HG03045 (cell line): ENCODE measurements around the gene PITX1.

ENCODE experiments used
- ATAC-seq: cut with Tn5 transposase; IDR thresholded peaks from one replicate; pipeline ENCODE4 v1.9.1; 2021; ENCODE audit warnings: mild to moderate bottlenecking, moderate library complexity; ENCODE audit not compliant: unreplicated experiment

Gene PITX1

DNA sequence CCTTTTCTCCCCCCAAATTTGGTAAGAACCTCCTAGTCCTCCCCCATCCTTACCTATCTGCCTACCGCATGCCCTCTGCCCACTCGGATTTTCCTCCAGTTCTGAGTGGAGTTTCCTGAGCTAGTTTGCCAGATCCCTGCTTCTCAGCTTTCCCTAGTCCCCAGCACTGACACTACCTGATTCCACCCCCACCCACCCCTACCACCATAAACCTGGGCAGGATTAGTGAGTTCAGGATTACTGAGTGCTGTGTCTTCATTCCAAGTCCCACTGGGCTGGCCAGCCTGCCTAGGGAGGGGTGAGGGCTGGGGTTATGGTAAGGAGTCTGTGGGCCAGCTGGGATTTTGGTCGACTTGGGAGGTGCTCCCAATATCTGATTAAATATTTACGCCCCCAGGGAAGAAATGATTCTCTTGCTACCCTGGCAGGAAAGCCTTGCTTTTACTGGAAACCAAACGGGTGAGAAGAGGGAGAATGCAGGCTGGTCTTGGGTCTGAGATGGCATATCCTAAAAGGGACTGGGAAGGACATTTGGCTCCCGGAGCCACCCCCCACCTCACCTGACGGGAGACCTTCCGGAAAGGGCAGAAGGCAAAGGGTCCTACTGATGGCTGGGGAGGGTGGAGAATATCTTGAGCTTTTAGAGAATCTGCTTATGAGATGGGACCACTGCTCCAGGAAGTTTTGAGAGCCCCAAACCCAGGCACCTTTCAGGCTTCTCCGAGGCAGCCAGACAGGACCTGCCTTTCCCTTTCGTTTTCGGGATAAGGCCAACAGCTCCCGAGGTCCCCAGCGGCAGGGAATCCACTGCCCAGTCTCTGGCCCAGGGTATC lies 3.7 kb downstream of the PITX1 start:
- ATAC-seq = no peak

DNA sequence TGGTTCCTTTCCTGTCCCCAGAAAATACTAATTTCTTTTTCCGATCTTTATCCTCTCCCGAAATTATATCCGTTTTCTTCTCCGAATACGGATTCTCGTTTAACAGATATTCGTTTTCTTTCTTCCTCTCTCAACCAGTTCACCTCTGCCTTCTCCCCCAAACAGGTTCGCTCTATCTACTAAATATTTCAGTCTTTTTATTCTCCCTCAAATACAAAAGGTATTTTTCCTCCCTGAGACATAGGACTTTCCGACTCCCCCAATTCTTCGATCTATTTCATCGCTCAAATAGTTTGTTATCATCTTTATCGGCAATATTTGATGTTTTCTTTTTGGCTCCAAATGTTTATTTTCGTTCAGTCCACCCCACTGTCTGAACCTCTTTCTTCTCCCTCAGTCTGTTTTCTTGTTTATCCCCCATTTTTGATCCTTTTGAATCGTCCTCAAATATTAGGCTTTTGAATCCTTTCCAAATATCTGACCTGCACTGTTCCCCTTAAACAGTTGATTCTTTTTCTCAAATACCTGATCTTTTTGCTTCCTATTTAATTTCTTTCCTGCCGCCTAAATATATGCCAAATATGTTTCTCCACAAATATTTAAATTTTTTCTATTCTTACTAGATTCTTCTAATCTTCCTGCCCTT lies 4.4 kb downstream of the PITX1 start:
- ATAC-seq = no peak

DNA sequence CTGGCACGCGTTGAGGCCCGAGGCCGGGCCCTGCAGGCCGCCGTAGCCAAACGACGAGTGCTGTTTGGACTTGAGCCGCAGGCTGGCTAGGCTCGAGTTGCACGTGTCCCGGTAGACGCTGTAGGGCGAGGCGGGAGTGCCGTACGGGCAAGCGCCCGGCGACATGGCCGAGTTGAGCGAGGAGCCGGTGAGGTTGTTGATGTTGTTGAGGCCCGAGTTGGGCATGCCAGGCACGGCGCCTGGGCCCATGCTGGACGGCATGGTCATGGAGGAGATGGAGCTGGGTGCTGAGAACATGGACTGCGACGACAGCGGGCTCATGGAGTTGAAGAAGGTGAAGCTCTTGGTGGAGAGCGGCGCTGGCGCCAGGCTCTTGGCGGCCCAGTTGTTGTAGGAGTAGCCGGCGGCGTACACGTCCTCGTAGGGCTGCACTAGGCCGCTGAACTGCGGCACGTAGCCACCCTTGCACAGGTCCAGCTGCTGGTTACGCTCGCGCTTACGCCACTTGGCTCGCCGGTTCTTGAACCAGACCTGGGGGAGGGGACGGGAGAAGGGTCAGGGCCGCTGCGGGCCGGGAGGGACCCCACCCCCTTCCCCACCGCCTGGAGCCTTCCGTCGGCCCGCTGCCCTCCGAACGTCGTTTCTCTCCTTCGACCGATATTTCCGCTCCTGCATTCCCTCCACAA lies 5.1 kb downstream of the PITX1 start:
- no peak for ATAC-seq

DNA sequence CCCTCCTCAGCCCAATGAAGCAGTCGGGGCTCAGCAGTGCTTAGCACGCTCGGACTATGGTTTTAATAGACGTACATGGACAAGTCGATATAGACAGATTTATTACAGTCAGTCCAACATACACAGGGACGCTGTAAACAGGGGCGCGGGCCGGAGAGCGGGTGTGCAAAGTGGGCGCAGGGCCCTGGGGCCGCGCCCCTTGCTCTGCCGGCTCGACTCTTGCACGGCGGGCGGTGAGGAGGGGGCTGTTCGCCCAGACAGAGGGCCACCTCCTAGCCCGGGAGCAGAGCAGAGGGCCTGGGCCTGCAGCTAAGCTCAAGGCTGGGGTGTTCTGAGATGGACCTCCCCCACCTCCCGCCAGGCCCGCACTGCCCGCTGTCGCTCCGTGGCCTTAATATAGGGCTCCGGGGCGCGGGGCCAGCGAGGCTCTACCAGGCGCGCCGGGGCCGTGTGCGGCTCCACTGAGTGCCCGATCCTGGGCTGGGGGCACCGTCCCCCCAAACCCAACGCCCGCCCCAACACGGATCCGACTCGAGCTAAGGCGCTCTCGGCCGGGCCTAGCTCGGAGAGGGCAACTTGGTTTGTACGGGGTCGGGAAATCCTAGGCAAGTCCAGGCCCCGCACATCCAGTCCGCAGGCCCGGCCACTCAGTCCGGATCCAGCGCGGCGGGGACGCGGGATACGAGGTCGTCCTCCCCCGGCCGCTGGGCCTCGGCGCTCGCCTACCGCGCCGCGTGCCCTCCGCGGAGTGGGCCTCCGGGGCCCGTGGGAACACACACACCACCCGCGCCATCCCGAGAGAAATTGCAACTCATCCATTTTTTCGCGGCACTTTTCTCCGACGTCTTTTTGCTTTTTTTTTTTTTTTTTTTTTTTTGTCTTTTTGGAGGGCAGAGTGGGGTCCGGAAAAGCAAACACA lies 6.1 kb downstream of the PITX1 start:
- ATAC-seq = no peak

DNA sequence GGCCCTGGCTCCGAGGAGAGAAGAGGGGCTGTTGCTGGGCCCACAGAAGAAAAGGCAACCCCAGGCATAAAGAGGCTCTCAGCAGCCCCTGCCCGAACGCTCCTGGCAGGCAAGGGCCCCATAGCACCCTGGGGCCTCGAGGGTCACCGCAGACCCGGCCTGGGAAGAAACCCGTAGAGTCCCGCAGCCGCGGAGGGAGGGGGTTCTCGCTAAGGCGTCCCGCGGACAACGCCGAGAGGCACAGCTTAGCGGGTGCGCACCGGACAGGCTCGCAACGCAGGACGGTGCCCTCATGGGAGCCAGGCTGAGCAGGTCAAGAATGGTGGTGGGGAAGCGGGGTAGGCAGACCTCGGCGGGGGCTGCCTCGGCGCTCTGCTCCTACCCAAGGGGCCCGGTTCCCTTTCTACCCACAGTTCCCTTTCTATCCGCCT lies 6.7 kb downstream of the PITX1 start:
- ATAC-seq = no peak

DNA sequence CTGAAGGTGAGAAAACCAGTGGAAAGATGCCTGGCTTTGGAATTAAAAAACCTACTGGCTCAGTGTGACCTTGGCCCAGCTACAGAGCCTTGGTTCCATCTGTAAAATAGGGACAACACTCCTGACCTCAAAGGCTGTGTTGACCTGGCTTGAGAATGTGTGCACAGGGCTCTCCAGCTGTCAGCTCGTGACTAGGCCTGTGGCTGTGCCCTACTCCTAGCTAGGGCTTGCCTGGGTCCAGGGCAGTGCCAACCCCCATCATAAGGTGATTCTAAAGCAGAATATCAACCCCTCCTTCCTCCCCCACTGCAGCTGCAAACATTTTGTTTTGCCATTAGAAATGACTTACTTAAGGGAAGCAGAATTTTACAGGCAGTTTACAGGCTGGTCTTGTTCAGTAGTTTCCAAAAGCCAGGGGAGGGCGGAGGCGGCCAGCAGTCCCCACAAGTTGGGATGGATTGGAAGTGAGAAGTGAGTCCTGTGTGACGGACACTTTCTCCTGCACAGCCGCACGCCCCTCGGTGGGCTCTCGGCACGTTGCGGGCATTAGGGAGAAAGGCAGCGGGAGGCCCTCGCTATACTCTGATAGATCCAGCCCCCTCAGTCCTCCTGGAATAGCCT lies 7.3 kb downstream of the PITX1 start:
- no peak for ATAC-seq

DNA sequence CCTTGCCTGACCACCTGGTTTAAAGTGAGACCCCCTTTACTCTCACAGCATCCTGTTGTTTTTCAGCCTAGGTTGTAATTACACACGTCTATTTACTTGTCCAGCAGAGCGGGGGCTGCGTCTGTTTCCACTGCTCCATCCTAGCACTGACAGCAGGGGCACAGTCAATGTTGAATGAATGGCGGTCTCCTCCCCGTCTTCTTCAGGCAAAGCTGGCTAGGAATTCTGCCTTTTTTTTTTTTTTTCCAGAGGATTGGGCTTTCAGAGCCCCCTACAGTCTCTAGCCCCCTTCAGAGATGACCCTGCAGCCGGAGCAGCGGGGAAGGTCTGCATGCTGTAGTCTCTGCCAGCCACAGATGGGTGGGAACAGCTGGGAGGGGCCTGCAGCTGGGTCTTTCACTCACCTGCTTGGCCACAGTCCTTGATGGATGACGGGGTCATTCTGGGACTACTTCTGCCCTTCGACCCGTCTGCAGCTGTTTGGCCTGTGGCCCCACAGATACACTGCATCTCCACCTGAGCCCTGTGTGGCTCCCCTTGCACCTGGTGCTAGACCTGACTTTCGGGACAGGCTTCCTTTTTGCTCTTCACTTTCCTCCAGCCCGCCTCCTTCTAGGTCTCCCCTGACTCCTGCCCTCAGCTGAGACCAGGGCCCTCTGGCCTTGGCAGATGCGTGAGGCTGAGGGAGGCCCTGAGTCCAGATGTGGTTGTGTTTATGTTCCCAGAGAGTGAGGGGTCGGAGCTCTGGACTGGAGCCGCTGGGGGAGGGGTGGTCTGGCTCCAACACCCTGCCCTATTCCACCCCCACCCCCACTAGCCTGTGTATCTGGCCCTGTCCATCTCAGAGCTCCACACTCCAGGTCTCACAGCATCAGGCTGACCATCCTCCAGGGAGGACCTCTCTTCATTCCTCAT lies 8.0 kb downstream of the PITX1 start:
- ATAC-seq = no peak

DNA sequence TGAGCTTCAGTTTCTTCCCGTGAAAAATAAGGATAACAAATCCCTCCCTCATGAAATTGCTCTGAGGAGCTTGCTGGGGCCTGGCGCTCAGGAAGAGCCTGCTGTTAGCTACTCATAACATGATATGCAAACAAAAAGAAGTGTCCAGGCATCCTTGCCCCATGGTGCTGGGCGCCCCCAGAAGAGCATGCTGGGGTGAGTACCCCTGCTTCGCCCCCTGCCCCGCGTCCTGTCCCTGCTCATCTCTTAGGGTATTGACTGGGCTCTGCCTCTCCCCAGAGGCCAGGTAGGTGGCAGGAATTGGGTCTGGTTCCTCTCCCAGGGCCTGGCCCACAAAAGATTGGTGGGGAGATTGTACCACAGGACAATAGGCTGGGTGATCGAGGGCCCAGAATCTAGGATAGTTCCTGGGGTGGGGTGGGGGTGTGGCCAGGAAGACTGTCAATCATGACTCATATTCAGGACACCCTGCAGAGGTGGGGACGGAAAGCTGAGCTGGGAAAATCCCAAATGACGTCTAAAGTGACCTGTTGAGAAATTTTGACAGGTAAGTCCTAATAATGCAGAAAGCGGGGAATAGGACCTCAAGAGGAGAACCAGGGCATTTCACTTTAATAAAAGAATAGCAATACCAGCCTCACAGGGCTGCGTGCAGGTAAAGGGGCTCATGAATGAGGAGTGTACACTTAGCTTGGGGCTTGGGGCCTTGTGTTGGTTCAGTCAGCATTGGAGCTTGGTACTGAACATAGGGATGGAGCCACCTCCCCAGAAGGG lies 8.9 kb downstream of the PITX1 start:
- ATAC-seq = no peak

DNA sequence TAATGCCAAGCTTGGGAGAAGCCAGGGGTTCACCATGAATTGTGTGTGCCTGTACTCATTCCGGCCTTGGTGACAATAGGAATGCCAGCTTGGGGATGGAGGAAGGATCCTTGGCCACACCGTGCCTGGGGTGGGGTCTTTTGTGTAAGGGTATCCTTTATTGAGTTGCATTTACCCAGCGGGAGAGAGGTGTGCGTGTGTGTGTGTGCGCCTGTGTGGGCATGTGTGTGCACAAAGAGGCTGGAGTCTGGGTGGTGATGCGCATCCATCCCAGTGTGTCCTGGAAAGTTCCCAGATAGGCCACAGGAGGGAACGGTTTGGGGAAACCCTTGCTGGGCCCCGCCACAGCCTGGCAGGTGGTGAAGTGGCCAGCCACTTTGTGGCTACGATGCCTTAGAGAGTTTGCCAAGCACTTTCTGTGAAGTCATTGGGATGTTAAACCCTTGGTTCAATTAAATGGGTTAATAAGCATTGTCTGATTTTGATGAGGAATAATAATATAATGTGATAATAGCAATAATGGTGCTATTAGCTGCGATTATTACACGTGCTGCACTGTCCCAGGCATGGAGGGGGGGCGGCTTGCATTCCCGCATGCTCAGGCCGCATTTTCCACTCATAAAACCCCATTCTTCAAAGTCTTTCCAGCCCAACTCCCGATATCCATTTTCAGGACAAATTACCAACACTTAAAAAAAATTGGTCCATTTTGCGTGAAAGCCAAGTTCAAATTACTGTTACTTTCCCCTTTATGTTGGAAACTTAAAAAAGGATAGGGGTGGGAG lies 13.7 kb downstream of the PITX1 start:
- no peak for ATAC-seq

DNA sequence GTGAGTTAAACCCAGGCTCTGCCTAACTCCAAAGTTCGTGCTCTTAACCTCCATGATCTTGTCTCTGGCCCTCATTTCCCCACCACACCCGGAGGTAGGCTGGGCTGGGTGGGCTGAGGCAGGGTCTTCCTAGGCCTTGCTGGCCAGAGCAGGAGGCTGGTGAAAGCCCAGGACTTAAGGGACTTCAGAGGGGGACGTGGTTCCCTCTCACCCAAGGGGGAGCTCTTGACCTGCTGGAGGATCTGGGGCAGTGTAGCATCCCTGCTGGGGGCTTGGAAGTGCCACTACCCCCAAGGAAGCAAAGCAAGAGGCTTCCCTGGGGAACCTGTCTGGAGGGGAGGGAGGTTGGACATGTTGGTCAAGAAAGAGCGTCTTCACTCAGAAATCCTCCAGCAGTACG lies 14.7 kb downstream of the PITX1 start:
- ATAC-seq = no peak

DNA sequence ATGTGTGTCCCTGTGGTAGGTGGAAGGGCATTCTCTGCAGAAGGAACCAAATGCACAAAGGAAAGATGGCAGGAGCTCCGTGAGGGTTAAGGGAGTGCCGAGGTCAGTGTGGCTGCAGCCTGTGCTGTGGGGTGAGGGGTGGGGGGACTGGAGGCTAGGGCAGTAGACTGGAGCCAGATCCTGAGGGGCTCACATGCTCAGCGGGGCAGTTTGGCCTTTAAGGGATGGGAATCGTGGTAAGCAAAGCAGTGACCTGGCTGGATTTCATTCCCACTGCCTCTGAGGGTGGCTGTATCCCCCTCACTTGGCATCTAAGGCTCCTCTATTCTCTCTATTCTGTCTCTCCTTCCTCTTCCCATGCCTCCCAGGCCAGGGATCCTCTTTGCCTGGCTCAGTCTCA lies 15.6 kb downstream of the PITX1 start:
- no peak for ATAC-seq

DNA sequence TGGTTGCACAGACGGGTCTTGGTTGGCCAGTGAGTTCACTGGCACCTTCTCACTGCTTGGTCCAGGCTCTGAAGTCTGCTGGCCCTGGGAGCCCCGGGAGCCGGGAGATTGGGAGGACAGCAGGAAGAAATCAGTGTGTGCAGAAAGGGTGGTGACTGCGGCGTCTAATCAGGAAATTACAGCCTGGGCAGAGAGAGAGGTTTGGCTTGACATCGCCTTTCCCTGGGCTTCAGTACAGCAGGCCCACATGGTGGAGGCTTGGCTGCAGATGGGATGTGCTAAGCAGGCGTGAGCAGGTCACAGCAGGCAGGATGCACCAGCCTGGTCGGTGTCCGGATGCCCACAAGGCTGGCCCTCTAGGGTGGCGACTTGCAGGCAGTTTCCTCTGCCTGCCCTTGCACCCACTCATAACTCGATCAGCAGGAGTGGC lies 17.2 kb downstream of the PITX1 start:
- no peak for ATAC-seq

DNA sequence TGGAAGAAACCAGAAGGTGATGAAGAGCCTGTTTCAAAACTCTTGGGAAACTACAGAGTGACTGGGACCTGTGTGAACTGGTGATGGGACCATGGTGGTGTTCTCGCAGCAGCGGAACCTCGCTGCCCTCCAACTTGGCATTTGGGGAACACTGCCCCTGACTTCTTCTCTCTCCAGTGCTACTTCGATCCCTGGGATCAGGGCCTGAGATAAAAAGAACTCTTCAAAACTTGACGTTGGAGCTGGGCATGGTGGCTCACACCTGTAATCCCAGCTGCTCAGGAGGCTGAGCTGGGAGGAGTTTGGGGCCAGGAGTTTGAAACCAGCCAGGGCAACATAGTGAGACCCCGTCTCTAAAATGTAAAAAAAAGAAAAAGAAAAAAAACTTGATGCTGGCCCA lies 18.1 kb downstream of the PITX1 start:
- ATAC-seq = no peak

DNA sequence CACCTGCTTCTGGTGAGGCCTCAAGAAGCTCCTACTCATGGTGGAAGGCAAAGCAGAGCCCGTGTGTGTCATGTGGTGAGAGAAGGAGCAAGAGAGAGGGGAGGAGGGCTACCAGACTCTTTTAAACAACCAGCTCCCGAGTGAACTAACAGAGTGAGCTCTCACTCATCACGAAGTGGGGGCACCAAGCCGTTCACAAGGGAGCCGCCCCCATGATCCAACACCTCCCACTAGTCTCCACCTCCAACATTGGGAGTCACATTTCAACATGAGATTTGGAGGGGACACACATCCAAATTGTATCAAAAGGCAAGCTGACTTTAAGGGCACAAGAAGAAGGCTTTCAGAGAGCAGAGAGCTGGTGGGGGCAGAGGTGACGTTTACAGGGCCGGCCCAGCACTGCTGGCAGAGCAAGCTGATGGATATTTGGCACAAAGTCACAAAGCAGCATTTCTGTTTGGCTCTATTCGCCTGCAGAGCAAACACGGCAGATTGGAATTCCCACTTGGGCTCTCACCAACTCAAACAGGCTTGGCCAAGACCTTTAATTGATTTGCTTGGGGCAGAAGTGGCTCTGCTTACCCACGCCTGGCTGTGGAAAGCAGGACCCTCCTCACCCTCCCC lies 20.0 kb downstream of the PITX1 start:
- ATAC-seq = no peak

DNA sequence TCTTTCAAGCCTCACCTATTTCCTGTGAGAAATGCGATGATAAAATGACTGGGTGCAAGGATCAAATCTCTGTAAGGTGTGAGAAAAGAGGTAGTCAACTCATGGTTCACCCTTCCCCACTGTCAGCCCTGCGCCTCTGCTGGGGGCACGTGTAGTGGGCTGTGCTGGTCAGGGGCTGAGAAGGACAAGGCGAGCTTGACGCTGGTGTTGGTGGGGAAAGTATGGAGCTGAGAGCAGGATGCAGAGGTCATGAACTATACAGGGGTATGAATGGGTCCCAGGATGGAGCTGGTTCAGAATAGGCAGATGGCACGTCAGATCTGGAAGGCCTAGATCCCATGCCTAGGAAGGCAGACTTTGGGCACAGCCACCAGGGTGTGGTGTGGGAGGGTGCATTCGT lies 20.6 kb downstream of the PITX1 start:
- ATAC-seq = no peak

DNA sequence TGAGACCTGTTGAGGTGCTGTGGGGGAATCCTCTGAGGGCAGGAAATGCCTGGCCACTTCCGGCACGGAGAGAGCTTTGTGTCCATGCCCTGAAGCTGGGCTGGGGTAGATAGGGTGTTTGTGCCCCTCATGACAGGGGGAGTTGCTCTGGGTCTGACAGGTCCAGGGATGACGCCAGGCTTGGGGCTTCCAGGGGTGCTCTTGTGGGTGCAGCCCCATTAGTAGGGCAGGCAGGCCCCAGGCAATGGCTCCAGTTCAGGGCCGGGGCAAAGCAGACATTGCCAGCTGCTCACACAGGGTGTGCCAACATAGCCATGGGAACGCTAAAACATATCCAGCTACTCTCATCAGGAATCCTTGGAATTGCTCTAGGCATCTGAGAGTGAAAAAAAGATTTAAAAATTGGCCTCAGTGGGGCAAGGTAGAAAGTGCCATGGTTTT lies 21.1 kb downstream of the PITX1 start:
- no peak for ATAC-seq

DNA sequence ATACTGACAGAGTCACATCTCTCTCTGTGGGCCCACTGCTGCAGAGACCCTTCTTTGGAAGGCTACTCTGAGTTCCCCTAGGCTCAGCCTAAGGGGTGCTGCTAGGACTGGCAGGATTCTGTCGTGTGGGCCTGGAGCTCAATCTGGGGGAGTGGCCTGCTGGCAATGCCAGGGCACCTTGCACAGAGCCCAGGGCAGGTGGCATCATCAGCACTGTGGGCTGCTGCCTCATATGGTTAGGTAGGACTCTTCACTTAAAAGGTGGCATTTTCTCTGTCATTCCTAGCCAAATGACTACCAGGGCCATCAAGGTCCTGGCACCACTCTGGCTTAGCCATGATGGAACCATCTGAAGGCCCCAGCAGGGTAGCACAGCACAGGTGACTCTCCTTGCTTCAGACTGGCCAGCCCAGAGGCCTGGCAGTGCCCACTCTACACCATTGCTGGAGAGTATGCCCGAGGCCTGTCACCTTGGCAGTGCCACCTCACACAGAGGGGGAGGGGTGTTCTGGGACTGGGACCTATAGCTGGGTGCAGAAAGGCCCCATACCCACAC lies 21.9 kb downstream of the PITX1 start:
- no peak for ATAC-seq
